Chondrocyte (in vitro differentiated cells): ENCODE results near the gene CLTCL1. TPM values are rescaled to one million over a fixed set of nuclear protein-coding genes. Genes with fewer than 3 reads are reported as not detected.

Experiments used
- DNase-seq: peaks from one replicate; pipeline ENCODE4 v3.0.0; 2021; ENCODE audit warnings: mixed read lengths, low spot score
- H3K27ac Mint-ChIP-seq: one replicate; pipeline ENCODE4 v1.8.0; 2021; ENCODE audit warnings: mild to moderate bottlenecking, moderate library complexity, mixed read lengths; ENCODE audit not compliant: unreplicated experiment
- H3K27me3 Mint-ChIP-seq: 2 replicates; pipeline ENCODE4 v1.8.0; 2021; ENCODE audit warnings: low read depth, mixed read lengths
- H3K36me3 Mint-ChIP-seq: 2 replicates; pipeline ENCODE4 v1.8.0; 2021; ENCODE audit warnings: low read depth, mixed read lengths
- H3K4me1 Mint-ChIP-seq: 2 replicates; pipeline ENCODE4 v1.8.0; 2021; ENCODE audit warnings: low read depth, mild to moderate bottlenecking, mixed read lengths
- H3K4me3 Mint-ChIP-seq: one replicate; pipeline ENCODE4 v1.8.0; 2021; ENCODE audit warnings: mild to moderate bottlenecking, moderate library complexity, mixed read lengths; ENCODE audit not compliant: unreplicated experiment
- H3K9me3 Mint-ChIP-seq: 2 replicates; pipeline ENCODE4 v1.8.0; 2021; ENCODE audit warnings: low read depth, mixed read lengths
- CTCF ChIP-seq: fragments of 200-600 bp; sonication (generic); IDR thresholded peaks from 2 replicates; pipeline ENCODE4 v1.5.0; 2021; ENCODE audit warnings: antibody characterized with exemption, mild to moderate bottlenecking, moderate library complexity
- total RNA-seq: library from RNA; stranded (reverse); gene quantifications from 3 replicates; pipeline ENCODE4 v1.2.1, GENCODE V29; 2021

Gene CLTCL1
- total RNA-seq, 1 donor from 2014 or later = 24.2 TPM

- Mint-ChIP-seq H3K27ac (no peak overlapping the region), H3K4me3 (no peak overlapping the region), H3K9me3 (no peaks in the 10 kb centered on the region), H3K27me3 (no peaks in the 10 kb centered on the region), H3K36me3 (peaks cover 30% of the 10 kb centered on the region), H3K4me1 (peaks cover 21% of the 10 kb centered on the region)
- DNase-seq = no peak
- TF ChIP-seq CTCF = no peak
These were observed 151.5 kb downstream of the CLTCL1 start for GRCh38 chr22:19139974-19140373.

- no peak overlapping the region for H3K4me3 Mint-ChIP-seq
- no peaks in the 10 kb centered on the region for H3K27me3 Mint-ChIP-seq
- H3K9me3 Mint-ChIP-seq = no peaks in the 10 kb centered on the region
- H3K36me3 Mint-ChIP-seq = peaks cover 34% of the 10 kb centered on the region
- no peak for TF ChIP-seq CTCF
- DNase-seq = no peak
- peaks cover 12% of the 10 kb centered on the region for H3K4me1 Mint-ChIP-seq
- no peak overlapping the region for H3K27ac Mint-ChIP-seq
These were observed 152.5 kb downstream of the CLTCL1 start for GRCh38 chr22:19139001-19139356.

- no peaks in the 10 kb centered on the region for H3K27me3 Mint-ChIP-seq
- peaks cover 6% of the 10 kb centered on the region for H3K4me1 Mint-ChIP-seq
- no peak for DNase-seq
- H3K4me3 Mint-ChIP-seq = no peak overlapping the region
- no peak overlapping the region for H3K27ac Mint-ChIP-seq
- H3K36me3 Mint-ChIP-seq = peaks cover 34% of the 10 kb centered on the region
- no peak for TF ChIP-seq CTCF
- no peaks in the 10 kb centered on the region for H3K9me3 Mint-ChIP-seq
These were observed 153.1 kb downstream of the CLTCL1 start for GRCh38 chr22:19138217-19139000.

- Mint-ChIP-seq H3K4me1 (peaks cover under 1% of the 10 kb centered on the region), H3K36me3 (peaks cover 40% of the 10 kb centered on the region), H3K27me3 (no peaks in the 10 kb centered on the region), H3K4me3 (no peak overlapping the region), H3K27ac (no peak overlapping the region), H3K9me3 (no peaks in the 10 kb centered on the region)
- no peak for DNase-seq
- no peak for TF ChIP-seq CTCF
These were observed 153.9 kb downstream of the CLTCL1 start for GRCh38 chr22:19137384-19138216.

- H3K4me1 Mint-ChIP-seq = no peaks in the 10 kb centered on the region
- H3K4me3 Mint-ChIP-seq = no peak overlapping the region
- TF ChIP-seq CTCF = no peak
- H3K27me3 Mint-ChIP-seq = no peaks in the 10 kb centered on the region
- no peak overlapping the region for H3K27ac Mint-ChIP-seq
- H3K36me3 Mint-ChIP-seq = peaks cover 41% of the 10 kb centered on the region
- H3K9me3 Mint-ChIP-seq = no peaks in the 10 kb centered on the region
- DNase-seq = no peak
These were observed 154.6 kb downstream of the CLTCL1 start for GRCh38 chr22:19136915-19137314.
